OCI-LY1 (cell line): ENCODE data around the gene SEMA5A.

ENCODE experiments used
- H2AFZ ChIP-seq: fragments of 200-600 bp; sonication (generic), shearing (Covaris generic); 2 replicates; pipeline ENCODE4 v1.6.0; 2014; ENCODE audit warnings: antibody characterized with exemption, mild to moderate bottlenecking, low read length
- H3F3A ChIP-seq: fragments of 200-600 bp; sonication (generic), shearing (Covaris generic); 2 replicates; pipeline ENCODE4 v1.6.0; 2014; ENCODE audit warnings: mild to moderate bottlenecking, antibody characterized with exemption, low read length, moderate library complexity; ENCODE audit not compliant: insufficient read depth
- H3K27ac ChIP-seq: fragments of 200-600 bp; sonication (generic); 2 replicates; pipeline ENCODE4 v1.5.1; 2014; ENCODE audit warnings: low read length, mixed run types, mild to moderate bottlenecking, low read depth; ENCODE audit not compliant: poor library complexity, severe bottlenecking
- H3K27me3 ChIP-seq: fragments of 200-600 bp; sonication (generic); 2 replicates; pipeline ENCODE4 v1.6.0; 2014; ENCODE audit warnings: antibody characterized with exemption, mild to moderate bottlenecking, low read length, moderate library complexity; ENCODE audit not compliant: insufficient read depth
- H3K36me3 ChIP-seq: fragments of 200-600 bp; sonication (generic); 2 replicates; pipeline ENCODE4 v1.6.1; 2014; ENCODE audit warnings: mild to moderate bottlenecking, antibody characterized with exemption, low read length, moderate library complexity, mixed read lengths; ENCODE audit not compliant: insufficient read depth
- H3K4me1 ChIP-seq: fragments of 200-600 bp; sonication (generic); 2 replicates; pipeline ENCODE4 v1.5.1; 2014; ENCODE audit warnings: mild to moderate bottlenecking, low read length, moderate library complexity; ENCODE audit not compliant: insufficient read depth, severe bottlenecking
- H3K4me2 ChIP-seq: fragments of 200-600 bp; sonication (generic), shearing (Covaris generic); 2 replicates; pipeline ENCODE4 v1.6.1; 2014; ENCODE audit warnings: low read length
- H3K4me3 ChIP-seq: fragments of 200-600 bp; sonication (generic); 2 replicates; pipeline ENCODE4 v1.5.1; 2014; ENCODE audit warnings: low read length, low read depth, mild to moderate bottlenecking, mixed read lengths; ENCODE audit not compliant: poor library complexity, severe bottlenecking
- H3K79me2 ChIP-seq: fragments of 200-600 bp; shearing (Covaris generic); 2 replicates; pipeline ENCODE4 v1.6.1; 2016; ENCODE audit warnings: mixed run types, low read length, mixed read lengths; ENCODE audit not compliant: insufficient read depth
- H3K9ac ChIP-seq: fragments of 200-600 bp; sonication (generic), shearing (Covaris generic); 2 replicates; pipeline ENCODE4 v1.6.1; 2014; ENCODE audit warnings: mild to moderate bottlenecking, low read length, mixed read lengths
- H3K9me2 ChIP-seq: fragments of 200-600 bp; sonication (generic), shearing (Covaris generic); 2 replicates; pipeline ENCODE4 v1.6.1; 2014; ENCODE audit warnings: low read depth, mild to moderate bottlenecking, low read length, mixed read lengths
- H3K9me3 ChIP-seq: fragments of 200-600 bp; shearing (Covaris generic); 2 replicates; pipeline ENCODE4 v1.6.1; 2014; ENCODE audit warnings: low read length, mixed read lengths
- H4K20me1 ChIP-seq: fragments of 200-600 bp; sonication (generic), shearing (Covaris generic); 2 replicates; pipeline ENCODE4 v1.6.0; 2016; ENCODE audit warnings: mild to moderate bottlenecking, low read length; ENCODE audit not compliant: insufficient read depth
- EZH2 ChIP-seq: fragments of 200-600 bp; sonication (generic), shearing (Covaris generic); IDR thresholded peaks from 2 replicates; pipeline ENCODE4 v1.8.0; 2017; ENCODE audit warnings: borderline replicate concordance, mixed run types, mild to moderate bottlenecking, antibody characterized with exemption, low read length, moderate library complexity, mixed read lengths
- TF ChIP-seq, protein P1 (sequence below): fragments of 200-600 bp; sonication (generic), shearing (Covaris generic); IDR thresholded peaks from 2 replicates; pipeline ENCODE4 v1.5.1; 2017; ENCODE audit warnings: mild to moderate bottlenecking, antibody characterized with exemption, low read length, moderate library complexity, mixed read lengths

SEMA5A gene

DNA sequence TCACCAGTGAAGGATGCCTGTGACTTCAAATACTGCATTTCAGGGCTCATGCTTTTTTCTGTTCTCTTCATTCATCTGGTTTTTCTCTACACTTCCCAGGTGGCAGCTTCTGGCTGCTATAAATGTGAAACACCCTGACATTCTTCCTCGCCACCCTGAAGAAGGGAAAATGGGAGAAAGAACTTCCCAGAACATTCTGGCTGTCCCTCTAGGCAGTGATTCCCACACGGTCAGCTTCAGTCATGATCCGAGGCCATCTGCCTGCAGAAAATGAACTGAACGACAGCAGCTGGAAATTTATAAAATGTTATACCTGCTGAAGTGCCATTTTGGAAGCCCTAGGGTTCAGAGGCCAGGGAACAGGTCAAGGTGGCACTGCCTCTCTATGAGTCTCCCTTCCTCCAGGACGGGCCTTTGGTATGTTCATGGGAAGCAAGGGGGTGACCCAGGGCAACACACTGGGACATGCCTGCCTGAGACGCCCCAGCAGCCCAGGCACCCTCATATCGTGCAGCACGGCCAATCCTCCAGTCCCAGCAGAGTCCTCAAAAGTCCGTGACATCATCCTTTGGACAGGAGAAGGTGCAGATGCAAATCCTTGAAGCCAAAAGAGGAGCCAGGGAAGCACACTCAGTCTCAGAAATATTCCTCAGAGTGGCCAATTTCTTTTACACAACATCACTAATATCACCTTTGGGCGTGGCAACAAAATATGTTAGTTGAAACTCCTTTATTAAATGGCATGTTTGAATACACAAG, 107.1 kb downstream of the SEMA5A start:
- H3K36me3 ChIP-seq, result no peaks in the 10 kb centered on the region
- H3K79me2 ChIP-seq, result no peaks in the 10 kb centered on the region
- TF ChIP-seq, protein P1, sequence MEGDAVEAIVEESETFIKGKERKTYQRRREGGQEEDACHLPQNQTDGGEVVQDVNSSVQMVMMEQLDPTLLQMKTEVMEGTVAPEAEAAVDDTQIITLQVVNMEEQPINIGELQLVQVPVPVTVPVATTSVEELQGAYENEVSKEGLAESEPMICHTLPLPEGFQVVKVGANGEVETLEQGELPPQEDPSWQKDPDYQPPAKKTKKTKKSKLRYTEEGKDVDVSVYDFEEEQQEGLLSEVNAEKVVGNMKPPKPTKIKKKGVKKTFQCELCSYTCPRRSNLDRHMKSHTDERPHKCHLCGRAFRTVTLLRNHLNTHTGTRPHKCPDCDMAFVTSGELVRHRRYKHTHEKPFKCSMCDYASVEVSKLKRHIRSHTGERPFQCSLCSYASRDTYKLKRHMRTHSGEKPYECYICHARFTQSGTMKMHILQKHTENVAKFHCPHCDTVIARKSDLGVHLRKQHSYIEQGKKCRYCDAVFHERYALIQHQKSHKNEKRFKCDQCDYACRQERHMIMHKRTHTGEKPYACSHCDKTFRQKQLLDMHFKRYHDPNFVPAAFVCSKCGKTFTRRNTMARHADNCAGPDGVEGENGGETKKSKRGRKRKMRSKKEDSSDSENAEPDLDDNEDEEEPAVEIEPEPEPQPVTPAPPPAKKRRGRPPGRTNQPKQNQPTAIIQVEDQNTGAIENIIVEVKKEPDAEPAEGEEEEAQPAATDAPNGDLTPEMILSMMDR, result no peak
- no peak for TF ChIP-seq EZH2
- H3K4me1 ChIP-seq, result no peaks in the 10 kb centered on the region
- no peak overlapping the region for H3K4me3 ChIP-seq
- no peak overlapping the region for H3K9ac ChIP-seq
- H3K9me3 ChIP-seq, result no peaks in the 10 kb centered on the region
- H4K20me1 ChIP-seq, result no peaks in the 10 kb centered on the region
- no peak overlapping the region for H3K27ac ChIP-seq
- H3K4me2 ChIP-seq, result no peak overlapping the region
- no peak overlapping the region for H2AFZ ChIP-seq
- no peaks in the 10 kb centered on the region for H3K9me2 ChIP-seq
- H3F3A ChIP-seq, result no peaks in the 10 kb centered on the region
- H3K27me3 ChIP-seq, result no peaks in the 10 kb centered on the region

DNA sequence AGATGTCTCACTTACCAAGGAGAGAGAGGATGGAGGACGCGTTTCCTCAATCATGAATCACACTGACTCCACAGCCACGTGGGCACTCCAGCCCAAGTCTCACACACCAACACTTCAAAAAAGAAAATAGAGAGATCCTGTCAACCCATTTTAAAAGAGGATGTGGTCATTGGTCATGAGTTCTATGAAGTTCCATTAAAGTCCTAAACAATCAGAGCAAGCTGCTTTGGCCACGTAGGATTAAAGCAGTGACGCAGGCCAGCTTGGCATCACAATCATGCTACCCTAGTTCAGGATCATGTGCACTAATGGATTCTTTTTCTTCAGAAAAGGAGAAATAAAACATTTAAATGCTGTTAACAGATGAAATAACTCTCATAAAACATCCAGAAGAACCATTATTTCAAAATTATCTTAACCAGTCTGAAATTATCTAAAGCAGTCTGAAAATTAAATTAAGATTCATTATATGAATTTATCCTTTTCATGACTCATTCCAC, 108.1 kb downstream of the SEMA5A start:
- Histone ChIP-seq H4K20me1 (no peaks in the 10 kb centered on the region), H3K36me3 (no peaks in the 10 kb centered on the region), H3K27me3 (no peaks in the 10 kb centered on the region), H2AFZ (no peak overlapping the region), H3K4me1 (no peaks in the 10 kb centered on the region), H3K9me2 (no peaks in the 10 kb centered on the region), H3K79me2 (no peaks in the 10 kb centered on the region), H3K27ac (no peak overlapping the region), H3K4me3 (no peak overlapping the region), H3K9ac (no peak overlapping the region), H3K9me3 (no peaks in the 10 kb centered on the region), H3K4me2 (no peak overlapping the region), H3F3A (no peaks in the 10 kb centered on the region)
- no peak for TF ChIP-seq EZH2
- TF ChIP-seq, protein P1, result no peak

DNA sequence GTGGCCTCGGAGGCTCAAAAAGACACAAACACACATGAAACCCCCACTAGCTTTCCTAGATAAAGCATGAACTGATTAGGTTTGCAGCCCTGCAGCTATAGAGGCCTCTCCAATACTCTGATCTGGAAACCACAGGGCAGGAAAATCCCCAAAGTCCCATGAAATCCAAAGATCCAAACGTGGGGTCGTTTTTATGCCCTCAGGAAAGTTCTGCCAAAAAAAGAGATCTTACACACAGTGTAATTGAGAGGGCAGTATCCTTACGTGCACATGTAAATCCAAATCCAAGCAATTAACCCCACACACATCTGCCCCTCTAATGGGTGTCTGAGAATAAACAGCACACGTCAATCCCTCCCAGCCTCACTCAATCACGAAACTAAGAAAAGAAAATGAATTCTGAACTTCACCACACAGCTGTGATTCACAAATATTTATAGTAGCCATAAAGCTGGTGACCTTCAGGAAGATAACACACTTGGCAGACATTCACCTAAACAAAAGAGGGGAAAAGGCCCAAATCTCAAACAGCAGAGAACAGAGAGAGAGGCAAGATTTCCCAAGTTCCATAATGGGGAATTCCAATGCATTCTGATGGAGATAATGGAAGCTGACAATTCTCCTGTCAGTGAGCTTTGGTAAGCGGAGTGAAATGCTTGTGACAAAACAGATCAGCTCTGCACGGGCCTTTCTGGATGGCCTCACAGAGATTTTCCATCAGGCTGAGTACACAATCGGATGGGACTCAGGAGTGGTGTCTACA, 114.2 kb downstream of the SEMA5A start:
- Histone ChIP-seq H3K4me1 (no peaks in the 10 kb centered on the region), H4K20me1 (no peaks in the 10 kb centered on the region), H3K9me2 (no peaks in the 10 kb centered on the region), H3K36me3 (no peaks in the 10 kb centered on the region), H3K27me3 (no peaks in the 10 kb centered on the region), H3K79me2 (no peaks in the 10 kb centered on the region), H2AFZ (no peak overlapping the region), H3K27ac (no peak overlapping the region), H3K9me3 (no peaks in the 10 kb centered on the region), H3F3A (no peaks in the 10 kb centered on the region), H3K9ac (no peak overlapping the region), H3K4me3 (no peak overlapping the region), H3K4me2 (no peak overlapping the region)
- TF ChIP-seq EZH2, result no peak
- TF ChIP-seq, protein P1, result no peak
